Measurements from ENCODE around the gene BRSK2.
"Not testable (repeated sequence)": the region's sequence is repeated elsewhere in the genome, so short reads cannot be mapped to it uniquely, and the experiment has no call there.

BRSK2 gene

GRCh38 chr11:1354125-1354938 is 35.4 kb upstream of the BRSK2 start:
- DNase-seq (ENCODE audit: low read depth in 3 of 3, low spot score in 1 of 3), result no peak

GRCh38 chr11:1356007-1356435 is 33.7 kb upstream of the BRSK2 start:
- no peak for DNase-seq (ENCODE audit: low read depth in 3 of 3, low spot score in 1 of 3)

- no peak for DNase-seq (ENCODE audit: low read depth in 3 of 3, low spot score in 1 of 3)
Measured at GRCh38 chr11:1356478-1356960, 33.2 kb upstream of the BRSK2 start.

- DNase-seq (ENCODE audit: low read depth in 3 of 3, low spot score in 1 of 3), result no peak
Measured at GRCh38 chr11:1358286-1358685, 31.4 kb upstream of the BRSK2 start.

- DNase-seq (ENCODE audit: low read depth in 3 of 3, low spot score in 1 of 3), result not testable (repeated sequence)
Measured at GRCh38 chr11:1358931-1359330, 30.8 kb upstream of the BRSK2 start.

- no peak for DNase-seq (ENCODE audit: low read depth in 3 of 3, low spot score in 1 of 3)
Measured at GRCh38 chr11:1359556-1359955, 30.2 kb upstream of the BRSK2 start.

- DNase-seq (ENCODE audit: low read depth in 3 of 3, low spot score in 1 of 3), result no peak
Measured at GRCh38 chr11:1360181-1360834, 29.4 kb upstream of the BRSK2 start.

- DNase-seq (ENCODE audit: low read depth in 3 of 3, low spot score in 1 of 3), result no peak
Measured at GRCh38 chr11:1360835-1361357, 28.8 kb upstream of the BRSK2 start.

- no peak for DNase-seq (ENCODE audit: low read depth in 3 of 3, low spot score in 1 of 3)
Measured at GRCh38 chr11:1361882-1362281, 27.9 kb upstream of the BRSK2 start.

GRCh38 chr11:1367721-1368120 is 22.0 kb upstream of the BRSK2 start:
- DNase-seq (ENCODE audit: low read depth in 3 of 3, low spot score in 1 of 3), result no peak

- no peak for DNase-seq (ENCODE audit: low read depth in 3 of 3, low spot score in 1 of 3)
Measured at GRCh38 chr11:1368216-1368615, 21.5 kb upstream of the BRSK2 start.

- no peak for DNase-seq (ENCODE audit: low read depth in 3 of 3, low spot score in 1 of 3)
Measured at GRCh38 chr11:1368966-1369365, 20.8 kb upstream of the BRSK2 start.

- DNase-seq (ENCODE audit: low read depth in 3 of 3, low spot score in 1 of 3), result no peak
Measured at GRCh38 chr11:1369371-1370005, 20.2 kb upstream of the BRSK2 start.

- no peak for DNase-seq (ENCODE audit: low read depth in 3 of 3, low spot score in 1 of 3)
Measured at GRCh38 chr11:1370186-1371025, 19.3 kb upstream of the BRSK2 start.

- DNase-seq (ENCODE audit: low read depth in 3 of 3, low spot score in 1 of 3), result no peak
Measured at GRCh38 chr11:1371026-1371325, 18.8 kb upstream of the BRSK2 start.

- no peak for DNase-seq (ENCODE audit: low read depth in 3 of 3, low spot score in 1 of 3)
Measured at GRCh38 chr11:1371377-1371776, 18.4 kb upstream of the BRSK2 start.

- DNase-seq (ENCODE audit: low read depth in 3 of 3, low spot score in 1 of 3), result no peak
Measured at GRCh38 chr11:1371836-1372465, 17.8 kb upstream of the BRSK2 start.

GRCh38 chr11:1372660-1373059 is 17.1 kb upstream of the BRSK2 start:
- no peak for DNase-seq (ENCODE audit: low read depth in 3 of 3, low spot score in 1 of 3)

- DNase-seq (ENCODE audit: low read depth in 3 of 3, low spot score in 1 of 3), result no peak
Measured at GRCh38 chr11:1373536-1374214, 16.1 kb upstream of the BRSK2 start.

Data from stimulated activated CD4-positive, alpha-beta T cell treated with anti-CD3 and anti-CD28 coated beads, TNF-alpha, amount 100 ng/mL, for 1 hour (primary cell).